OCI-LY1 (cell line): Measurements from ENCODE around the gene B4GALT3.

Experiments used
- CTCF ChIP-seq: fragments of 200-600 bp; sonication (generic), shearing (Covaris generic); IDR thresholded peaks from 2 replicates; pipeline ENCODE4 v1.5.1; 2017; ENCODE audit warnings: mild to moderate bottlenecking, antibody characterized with exemption, low read length, moderate library complexity, mixed read lengths
- EZH2 ChIP-seq: fragments of 200-600 bp; sonication (generic), shearing (Covaris generic); IDR thresholded peaks from 2 replicates; pipeline ENCODE4 v1.8.0; 2017; ENCODE audit warnings: borderline replicate concordance, mixed run types, mild to moderate bottlenecking, antibody characterized with exemption, low read length, moderate library complexity, mixed read lengths

DNA sequence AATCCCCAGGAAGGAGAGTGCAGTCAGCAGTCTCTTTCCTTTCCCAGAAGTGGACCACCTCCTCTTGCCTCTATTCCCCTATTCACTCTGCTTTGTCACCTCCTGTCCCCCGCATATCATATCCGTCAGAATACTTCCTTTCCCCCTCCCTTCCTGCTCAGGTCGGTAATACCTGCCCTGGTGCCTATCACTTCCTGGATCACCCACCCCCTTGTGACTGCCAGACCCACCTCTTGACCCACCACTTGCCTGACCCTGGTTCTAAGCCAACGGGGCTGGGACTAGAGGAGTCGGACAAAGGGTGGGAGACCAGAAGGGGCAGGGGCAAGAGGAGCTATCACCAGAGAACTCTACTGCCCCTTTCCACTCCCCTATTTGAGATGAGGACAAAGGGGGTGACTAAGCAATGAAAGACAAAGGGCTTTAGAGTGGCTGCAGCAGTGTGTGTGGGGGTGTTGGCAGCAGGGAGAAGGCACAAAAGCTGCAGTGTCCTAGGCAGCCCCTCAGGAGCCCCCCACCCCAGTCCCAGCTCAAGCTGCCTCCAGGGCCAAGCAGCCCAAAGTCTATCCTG lies 23.2 kb upstream of the B4GALT3 start:
- no peak for TF ChIP-seq CTCF
- no peak for TF ChIP-seq EZH2
